AG04450 (cell line): Measurements from ENCODE around the gene ISOC2. TPM values are rescaled to one million over a fixed set of nuclear protein-coding genes. Genes with fewer than 3 reads are reported as not detected.

Experiments
- CTCF ChIA-PET: fragments of 300-600, 350-600 bp; formaldehyde crosslinking; extraction: SDS; loops from one replicate; lab custom pipeline; 2022; ENCODE audit warnings: antibody characterized with exemption, inconsistent platforms; lab: Charles Lee
- POLR2A ChIA-PET: fragments of 350-600 bp; formaldehyde crosslinking; extraction: SDS; loops from one replicate; lab custom pipeline; 2021; ENCODE audit warnings: antibody characterized with exemption, inconsistent platforms; lab: Yijun Ruan, JAX
- DNase-seq: peaks from one replicate; pipeline ENCODE4 v3.0.0-alpha.2; 2011; ENCODE audit warnings: low read depth, low spot score
- H3K27ac ChIP-seq: one replicate; pipeline ENCODE4 v1.5.1; 2012; ENCODE audit warnings: low read depth, low read length, control low read depth
- H3K27me3 ChIP-seq: one replicate; pipeline ENCODE4 v1.6.0; 2012; ENCODE audit warnings: low read length; ENCODE audit not compliant: control insufficient read depth, insufficient read depth
- H3K4me3 ChIP-seq: 2 replicates; pipeline ENCODE4 v1.5.1; 2011; ENCODE audit warnings: mild to moderate bottlenecking, low read depth, low read length, control low read depth
- H3K9me3 ChIP-seq: 2 replicates; pipeline ENCODE4 v1.5.1; 2012; ENCODE audit warnings: low read length; ENCODE audit not compliant: control insufficient read depth, insufficient read depth
- CTCF ChIP-seq: IDR thresholded peaks from 2 replicates; pipeline ENCODE4 v1.5.1; 2011; ENCODE audit warnings: low read depth, low read length, control low read depth, inconsistent platforms
- polyA plus RNA-seq: library from polyadenylated mRNA; depleted of rRNA; stranded (reverse); fragments of >200 nt; gene quantifications from 2 replicates; pipeline ENCODE4 v1.2.3, GENCODE V29; 2011

The ISOC2 gene
- polyA plus RNA-seq, 1 experiment, result 45.1 TPM

- ChIA-PET POLR2A (interaction anchor here (0.6 to 1.7 kb wide), 5 partner anchors 9 to 106 kb away, joined by 3 to 6 read pairs (median 3); partner anchors contain the start of genes FIZ1 and NAT14), CTCF (interaction anchor here (1.6 to 8.4 kb wide), 3 partner anchors 11 to 113 kb away, joined by 3 to 69 read pairs (median 62); no protein-coding TSS in a partner anchor)
- no peak for DNase-seq
These were observed 32.3 kb upstream of the ISOC2 start for GRCh38 chr19:55493645-55494171.

GRCh38 chr19:55493052-55493644 lies 31.7 kb upstream of the ISOC2 start:
- POLR2A ChIA-PET, result interaction anchor here (0.6 to 1.3 kb wide), 2 partner anchors 9 to 11 kb away, joined by 3 to 4 read pairs; partner anchors contain the start of gene NAT14
- Histone ChIP-seq H3K27me3 (no peaks in the 10 kb centered on the region), H3K4me3 (peak overlapping the region; percentile 45), H3K27ac (peak overlapping the region; percentile 73), H3K9me3 (no peaks in the 10 kb centered on the region)
- CTCF ChIA-PET, result interaction anchor here (7.6 to 8.4 kb wide), 2 partner anchors 11 to 25 kb away, joined by 62 to 69 read pairs; no protein-coding TSS in a partner anchor
- DNase-seq, result no peak
- TF ChIP-seq CTCF, result no peak

More at GRCh38 chr19:55493645-55494171, 32.3 kb upstream of the ISOC2 start:
- Histone ChIP-seq H3K27ac (peak overlapping the region; percentile 73), H3K27me3 (no peaks in the 10 kb centered on the region), H3K4me3 (peak overlapping the region; percentile 45), H3K9me3 (no peaks in the 10 kb centered on the region)
- TF ChIP-seq CTCF, result no peak

- Histone ChIP-seq H3K4me3 (no peak overlapping the region), H3K27me3 (no peaks in the 10 kb centered on the region), H3K9me3 (no peaks in the 10 kb centered on the region), H3K27ac (no peak overlapping the region)
- ChIA-PET POLR2A (no interaction called here), CTCF (interaction anchor here (7.6 to 8.4 kb wide), 2 partner anchors 12 to 24 kb away, joined by 62 to 69 read pairs; no protein-coding TSS in a partner anchor)
- DNase-seq, result no peak
- no peak for TF ChIP-seq CTCF
These were observed 31.0 kb upstream of the ISOC2 start for GRCh38 chr19:55492362-55492944.

GRCh38 chr19:55491546-55492360 lies 30.3 kb upstream of the ISOC2 start:
- CTCF ChIA-PET, result interaction anchor here (7.6 to 8.4 kb wide), 2 partner anchors 13 to 24 kb away, joined by 62 to 69 read pairs; no protein-coding TSS in a partner anchor
- no peak for TF ChIP-seq CTCF
- Histone ChIP-seq H3K4me3 (no peak overlapping the region), H3K9me3 (no peaks in the 10 kb centered on the region), H3K27ac (no peak overlapping the region), H3K27me3 (no peaks in the 10 kb centered on the region)
- POLR2A ChIA-PET, result interaction anchor here (1.0 kb wide), 1 partner anchor 30 kb away, joined by 3 read pairs; no protein-coding TSS in a partner anchor
- DNase-seq, result no peak
